ENCODE data around the gene PFN3. TPM values are rescaled to one million over a fixed set of nuclear protein-coding genes. Genes with fewer than 3 reads are reported as not detected.

PFN3 gene
- total RNA-seq, 1 donor from 2014 or later: not detected

- TF ChIP-seq, protein P1, sequence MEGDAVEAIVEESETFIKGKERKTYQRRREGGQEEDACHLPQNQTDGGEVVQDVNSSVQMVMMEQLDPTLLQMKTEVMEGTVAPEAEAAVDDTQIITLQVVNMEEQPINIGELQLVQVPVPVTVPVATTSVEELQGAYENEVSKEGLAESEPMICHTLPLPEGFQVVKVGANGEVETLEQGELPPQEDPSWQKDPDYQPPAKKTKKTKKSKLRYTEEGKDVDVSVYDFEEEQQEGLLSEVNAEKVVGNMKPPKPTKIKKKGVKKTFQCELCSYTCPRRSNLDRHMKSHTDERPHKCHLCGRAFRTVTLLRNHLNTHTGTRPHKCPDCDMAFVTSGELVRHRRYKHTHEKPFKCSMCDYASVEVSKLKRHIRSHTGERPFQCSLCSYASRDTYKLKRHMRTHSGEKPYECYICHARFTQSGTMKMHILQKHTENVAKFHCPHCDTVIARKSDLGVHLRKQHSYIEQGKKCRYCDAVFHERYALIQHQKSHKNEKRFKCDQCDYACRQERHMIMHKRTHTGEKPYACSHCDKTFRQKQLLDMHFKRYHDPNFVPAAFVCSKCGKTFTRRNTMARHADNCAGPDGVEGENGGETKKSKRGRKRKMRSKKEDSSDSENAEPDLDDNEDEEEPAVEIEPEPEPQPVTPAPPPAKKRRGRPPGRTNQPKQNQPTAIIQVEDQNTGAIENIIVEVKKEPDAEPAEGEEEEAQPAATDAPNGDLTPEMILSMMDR (IDR thresholded peaks at IDR 0.05): no peak
- CTCF ChIA-PET: interaction anchor here (0.6 to 3.8 kb wide), 9 partner anchors 9 to 566 kb away, joined by 3 to 19 read pairs (median 3); partner anchors contain the start of genes LMAN2 and RGS14
Measured at GRCh38 chr5:177371120-177372033, 29.1 kb downstream of the PFN3 start.

DNA sequence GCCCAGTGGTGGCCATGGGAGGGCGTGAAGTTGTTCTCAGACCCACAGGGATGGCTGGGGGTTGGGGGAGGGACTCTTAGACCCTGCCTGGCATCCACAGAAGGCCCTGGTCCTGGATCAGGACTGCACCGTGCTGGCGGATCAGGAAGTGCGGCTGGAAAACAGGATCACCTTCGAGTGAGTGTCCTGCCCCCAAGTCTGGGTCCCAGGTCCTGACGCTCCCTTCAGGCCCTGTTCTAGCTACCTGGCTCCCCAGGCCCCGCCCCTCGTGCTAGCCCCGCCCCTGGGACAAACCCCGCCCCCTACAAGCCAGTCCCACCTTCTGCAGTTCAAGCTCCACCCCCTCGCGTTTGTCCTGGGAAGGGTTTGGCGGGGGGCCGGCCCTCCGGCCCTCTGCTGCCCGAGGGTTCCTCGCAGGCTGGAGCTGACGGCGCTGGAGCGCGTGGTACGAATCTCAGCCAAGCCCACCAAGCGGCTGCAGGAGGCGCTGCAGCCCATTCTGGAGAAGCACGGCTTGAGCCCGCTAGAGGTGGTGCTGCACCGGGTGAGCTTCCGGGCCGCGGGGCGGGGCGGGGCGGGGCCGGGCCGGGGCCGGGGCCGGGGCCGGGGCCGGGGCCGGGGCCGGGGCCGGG lies 29.9 kb downstream of the PFN3 start:
- Mint-ChIP-seq H3K27ac (no peak overlapping the region), H3K9me3 (no peaks in the 10 kb centered on the region), H3K4me1 (peaks cover 53% of the 10 kb centered on the region), H3K4me3 (peak overlapping the region; percentile 60), H3K36me3 (ENCODE audit: low read depth) (peaks cover 43% of the 10 kb centered on the region), H3K27me3 (no peaks in the 10 kb centered on the region)
- ChIA-PET CTCF (interaction anchor here (0.6 to 3.8 kb wide), 9 partner anchors 8 to 567 kb away, joined by 3 to 19 read pairs (median 3); partner anchors contain the start of genes LMAN2 and RGS14), POLR2A (interaction anchor here (0.7 to 1.9 kb wide), 10 partner anchors 9 to 94 kb away, joined by 3 to 12 read pairs (median 4); partner anchors contain the start of genes GRK6, LMAN2 and RGS14)
- DNase-seq: peak; percentile 48
- intact Hi-C loops (cut with micrococcal nuclease): loop anchor here (1.0 to 2.0 kb wide), 2 partner anchors 8 to 14 kb away; partner anchors contain the start of gene RGS14
- peak; percentile 85 for ATAC-seq (ENCODE audit: low read depth)
- TF ChIP-seq, protein P1 (IDR thresholded peaks at IDR 0.05): no peak

More at GRCh38 chr5:177371120-177372033, 29.1 kb downstream of the PFN3 start:
- H3K4me1 Mint-ChIP-seq: peaks cover 50% of the 10 kb centered on the region
- peaks cover 39% of the 10 kb centered on the region for H3K36me3 Mint-ChIP-seq (ENCODE audit: low read depth)
- no peaks in the 10 kb centered on the region for H3K9me3 Mint-ChIP-seq
- H3K4me3 Mint-ChIP-seq: peak overlapping the region; percentile 46
- intact Hi-C loops (cut with micrococcal nuclease): loop anchor here (2.0 kb wide), 1 partner anchor 15 kb away; the partner anchor contains the start of gene RGS14
- no peak for ATAC-seq (ENCODE audit: low read depth)
- DNase-seq: no peak
- POLR2A ChIA-PET: interaction anchor here (0.7 to 1.9 kb wide), 10 partner anchors 10 to 95 kb away, joined by 3 to 12 read pairs (median 4); partner anchors contain the start of genes GRK6, LMAN2 and RGS14
- H3K27me3 Mint-ChIP-seq: no peaks in the 10 kb centered on the region
- peak overlapping the region; percentile 53 for H3K27ac Mint-ChIP-seq

DNA sequence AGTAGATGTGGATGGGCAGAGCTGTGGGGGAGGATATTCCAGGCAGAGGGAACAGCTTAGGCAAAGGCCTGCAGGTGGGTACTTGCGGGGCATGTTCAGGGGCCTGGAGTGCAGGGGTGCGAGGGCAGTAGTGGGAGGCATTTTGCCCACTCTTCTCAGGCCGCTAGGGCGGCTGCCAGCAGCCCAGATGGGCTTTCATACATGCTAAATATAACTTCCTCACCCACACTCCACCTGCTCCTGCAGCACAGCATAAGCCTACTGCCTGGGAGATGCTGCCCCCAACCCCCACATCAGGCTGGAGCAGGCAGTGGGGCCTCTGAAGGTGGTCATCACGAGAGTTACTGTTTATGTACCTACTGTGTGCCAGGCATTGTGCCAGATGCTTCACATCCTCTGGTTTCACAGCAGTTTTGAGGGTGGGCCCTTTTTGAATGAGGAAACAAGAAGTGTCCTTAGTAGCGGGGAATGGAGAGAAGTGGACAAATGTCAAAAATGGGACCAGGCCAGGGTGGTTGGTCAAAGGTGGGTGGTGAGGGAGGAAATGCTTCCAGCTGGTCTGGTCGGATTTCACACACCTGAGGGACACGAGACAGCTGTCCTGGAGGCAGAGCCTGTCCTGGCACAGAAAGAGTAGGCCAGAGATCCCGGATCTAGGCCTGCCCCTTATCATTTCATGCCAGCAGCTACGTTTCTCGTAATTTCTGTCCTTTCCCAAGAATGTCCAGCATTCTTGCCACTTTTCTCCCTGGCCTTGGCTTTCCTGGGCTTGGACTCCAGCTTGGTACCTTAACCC lies 30.6 kb downstream of the PFN3 start:
- intact Hi-C loops (cut with micrococcal nuclease): loop anchor here (1.0 to 2.0 kb wide), 2 partner anchors 8 to 13 kb away; partner anchors contain the start of gene RGS14
- Mint-ChIP-seq H3K4me3 (no peak overlapping the region), H3K27ac (peak overlapping the region; percentile 19), H3K9me3 (no peaks in the 10 kb centered on the region), H3K4me1 (peaks cover 53% of the 10 kb centered on the region), H3K27me3 (no peaks in the 10 kb centered on the region), H3K36me3 (ENCODE audit: low read depth) (peaks cover 47% of the 10 kb centered on the region)
- TF ChIP-seq, protein P1 (IDR thresholded peaks at IDR 0.05): no peak
- ATAC-seq (ENCODE audit: low read depth): no peak
- DNase-seq: no peak
- ChIA-PET CTCF (interaction anchor here (0.7 to 3.8 kb wide), 11 partner anchors 12 to 256 kb away, joined by 3 to 19 read pairs (median 4); partner anchors contain the start of genes LMAN2 and RGS14), POLR2A (interaction anchor here (0.9 to 1.9 kb wide), 8 partner anchors 8 to 57 kb away, joined by 3 to 12 read pairs (median 4); partner anchors contain the start of genes GRK6, LMAN2 and RGS14)

- intact Hi-C loops (cut with micrococcal nuclease): no loop called here
- ChIA-PET POLR2A (interaction anchor here (0.9 kb wide), 1 partner anchor 17 kb away, joined by 3 read pairs; the partner anchor contains the start of gene LMAN2), CTCF (interaction anchor here (0.7 to 3.8 kb wide), 9 partner anchors 11 to 255 kb away, joined by 3 to 19 read pairs (median 4); partner anchors contain the start of genes LMAN2 and RGS14)
- ATAC-seq (ENCODE audit: low read depth) (no peak), DNase-seq (no peak)
- Mint-ChIP-seq H3K27me3 (no peaks in the 10 kb centered on the region), H3K9me3 (no peaks in the 10 kb centered on the region), H3K4me3 (peak overlapping the region; percentile 21), H3K27ac (peak overlapping the region; percentile 19), H3K4me1 (peaks cover 61% of the 10 kb centered on the region), H3K36me3 (ENCODE audit: low read depth) (peaks cover 49% of the 10 kb centered on the region)
- TF ChIP-seq, protein P1 (IDR thresholded peaks at IDR 0.05): no peak
Measured at GRCh38 chr5:177368869-177369644, 31.4 kb downstream of the PFN3 start.
